CD4-positive, CD25-positive, alpha-beta regulatory T cell (primary cell): ENCODE measurements around the gene HGS. TPM values are rescaled to one million over a fixed set of nuclear protein-coding genes. Genes with fewer than 3 reads are reported as not detected.
"Not testable (repeated sequence)": the region's sequence is repeated elsewhere in the genome, so short reads cannot be mapped to it uniquely, and the experiment has no call there.

ENCODE experiments used
- ATAC-seq, 2 donors: fragments of 150-1000 bp; cut with Tn5 transposase; one replicate each; pipeline ENCODE4 v1.10.0; 2021; ENCODE audit warnings: low read depth in 2 of 2, moderate number of reproducible peaks in 2 of 2, moderate library complexity in 1 of 2
- DNase-seq, 3 donors: peaks; one replicate each; pipeline versions ENCODE4 v3.0.0 to v3.0.0-alpha.2; 2012 to 2022; ENCODE audit warnings: mixed read lengths in 1 of 3
- H3K27ac ChIP-seq: one replicate; pipeline ENCODE4 v1.7.0; 2013; ENCODE audit warnings: mild to moderate bottlenecking, low read length; ENCODE audit not compliant: insufficient read depth, poor library complexity, severe bottlenecking
- H3K27me3 ChIP-seq: one replicate; pipeline ENCODE4 v1.7.0; 2013; ENCODE audit warnings: low read length; ENCODE audit not compliant: control insufficient read depth, insufficient read depth
- H3K36me3 ChIP-seq: one replicate; pipeline ENCODE4 v1.7.0; 2013; ENCODE audit warnings: mild to moderate bottlenecking, low read length, moderate library complexity; ENCODE audit not compliant: control insufficient read depth, insufficient read depth
- H3K4me1 ChIP-seq: 2 replicates; pipeline ENCODE4 v1.7.0; 2013; ENCODE audit warnings: mild to moderate bottlenecking, low read length; ENCODE audit not compliant: insufficient read depth, control insufficient read depth, poor library complexity, severe bottlenecking
- H3K4me3 ChIP-seq: one replicate; pipeline ENCODE4 v1.7.0; 2013; ENCODE audit warnings: low read depth, mild to moderate bottlenecking, low read length, moderate library complexity
- H3K9me3 ChIP-seq, 2 experiments: 1 replicate in 1 of 2; 2 replicates in 1 of 2; pipeline ENCODE4 v1.7.0; 2013; ENCODE audit warnings: low read length in 2 of 2, mild to moderate bottlenecking in 1 of 2, moderate library complexity in 1 of 2; ENCODE audit not compliant: control insufficient read depth in 2 of 2
- H3K27ac Mint-ChIP-seq, 3 donors: one replicate each; pipeline ENCODE4 v1.8.0; 2020 to 2022; ENCODE audit warnings: mild to moderate bottlenecking in 3 of 3, mixed read lengths in 3 of 3, moderate library complexity in 2 of 3
- H3K27me3 Mint-ChIP-seq: one replicate; pipeline ENCODE4 v1.8.0; 2022; ENCODE audit warnings: mild to moderate bottlenecking, mixed read lengths
- H3K36me3 Mint-ChIP-seq: one replicate; pipeline ENCODE4 v1.8.0; 2020; ENCODE audit warnings: mixed read lengths
- H3K4me1 Mint-ChIP-seq, 4 donors: one replicate each; pipeline ENCODE4 v1.8.0; 2020 to 2022; ENCODE audit warnings: mixed read lengths in 4 of 4, mild to moderate bottlenecking in 1 of 4
- H3K4me3 Mint-ChIP-seq, 4 donors: one replicate each; pipeline ENCODE4 v1.8.0; 2020 to 2022; ENCODE audit warnings: mild to moderate bottlenecking in 4 of 4, mixed read lengths in 4 of 4, moderate library complexity in 3 of 4
- H3K9me3 Mint-ChIP-seq, 7 donors: one replicate each; pipeline ENCODE4 v1.8.0; 2020 to 2022; ENCODE audit warnings: mixed read lengths in 7 of 7, mild to moderate bottlenecking in 3 of 7, moderate library complexity in 2 of 7
- polyA plus RNA-seq, 4 donors: library from polyadenylated mRNA; unstranded; fragments of 300-500 nt; fragmentation: Illumina TruSeq; gene quantifications; one replicate each; pipeline ENCODE4 v1.2.3, GENCODE V29; 2021
- total RNA-seq: library from RNA; stranded (reverse); gene quantifications from one replicate; pipeline ENCODE4 v1.2.3, GENCODE V29; 2022

HGS gene
- total and polyA plus RNA-seq, 5 donors from 2014 or later = 23.4 to 148 (median 29.6) TPM

- DNase-seq (no peak), ATAC-seq (no peak)
- Histone ChIP-seq H3K27ac (no peak overlapping the region), H3K27me3 (no peaks in the 10 kb centered on the region), H3K4me3 (no peak overlapping the region), H3K9me3 (no peaks in the 10 kb centered on the region), H3K36me3 (peaks cover 43% of the 10 kb centered on the region), H3K4me1 (peaks cover 10% of the 10 kb centered on the region)
- H3K27ac Mint-ChIP-seq = no peak overlapping the region
- H3K9me3 Mint-ChIP-seq = no peaks in the 10 kb centered on the region
- no peaks in the 10 kb centered on the region for H3K27me3 Mint-ChIP-seq
- H3K36me3 Mint-ChIP-seq = peaks cover 3% of the 10 kb centered on the region
- H3K4me3 Mint-ChIP-seq = no peak overlapping the region
- peaks cover 9 to 25% (median 12%) of the 10 kb centered on the region in 4 donors for H3K4me1 Mint-ChIP-seq
Observed at GRCh38 chr17:81672504-81672903, 11.3 kb upstream of the HGS start.

- peaks cover 6% of the 10 kb centered on the region for H3K4me1 ChIP-seq
- no peaks in the 10 kb centered on the region for H3K9me3 ChIP-seq
- Mint-ChIP-seq H3K9me3 (no peaks in the 10 kb centered on the region), H3K27ac (no peak overlapping the region), H3K27me3 (no peaks in the 10 kb centered on the region), H3K4me3 (no peak overlapping the region), H3K36me3 (peaks cover 3% of the 10 kb centered on the region), H3K4me1 (peaks cover 6 to 21% (median 8%) of the 10 kb centered on the region in 4 donors)
- peaks cover 43% of the 10 kb centered on the region for H3K36me3 ChIP-seq
- no peak for ATAC-seq
- no peak for DNase-seq
- H3K4me3 ChIP-seq = no peak overlapping the region
- no peak overlapping the region for H3K27ac ChIP-seq
- no peaks in the 10 kb centered on the region for H3K27me3 ChIP-seq
Observed at GRCh38 chr17:81672954-81673353, 10.9 kb upstream of the HGS start.

- H3K27ac ChIP-seq = no peak overlapping the region
- ATAC-seq (no peak), DNase-seq (no peak)
- Mint-ChIP-seq H3K4me1 (peaks cover 0 to 15% (median 4%) of the 10 kb centered on the region in 4 donors), H3K9me3 (no peaks in the 10 kb centered on the region), H3K27me3 (no peaks in the 10 kb centered on the region), H3K27ac (peak overlapping the region in 1 of 3 donors; percentile 63), H3K36me3 (no peaks in the 10 kb centered on the region), H3K4me3 (peak overlapping the region in 1 of 4 donors; percentile 21)
- no peaks in the 10 kb centered on the region for H3K4me1 ChIP-seq
- H3K36me3 ChIP-seq = peaks cover 43% of the 10 kb centered on the region
- H3K4me3 ChIP-seq = no peak overlapping the region
- H3K27me3 ChIP-seq = no peaks in the 10 kb centered on the region
- no peaks in the 10 kb centered on the region for H3K9me3 ChIP-seq
Observed at GRCh38 chr17:81673561-81674258, 10.1 kb upstream of the HGS start.

- not testable (repeated sequence) for H3K4me3 ChIP-seq, H3K27ac ChIP-seq, H3K36me3 Mint-ChIP-seq, H3K27me3 Mint-ChIP-seq, H3K27ac Mint-ChIP-seq, H3K9me3 ChIP-seq, ATAC-seq, H3K4me1 ChIP-seq, H3K9me3 Mint-ChIP-seq, H3K27me3 ChIP-seq
- H3K4me3 Mint-ChIP-seq = peak overlapping the region in 1 of 4 donors; percentile 12
- DNase-seq = peak in 1 of 3 donors; percentile 26
- peaks cover 27% of the 10 kb centered on the region for H3K36me3 ChIP-seq
- peaks cover 0 to 11% (median 4%) of the 10 kb centered on the region in 4 donors for H3K4me1 Mint-ChIP-seq
Observed at GRCh38 chr17:81675515-81676221, 8.1 kb upstream of the HGS start.

GRCh38 chr17:81676906-81677305 lies 6.9 kb upstream of the HGS start:
- ATAC-seq (no peak), DNase-seq (no peak)
- Histone ChIP-seq H3K27ac (no peak overlapping the region), H3K27me3 (no peaks in the 10 kb centered on the region), H3K36me3 (peaks cover 17% of the 10 kb centered on the region), H3K9me3 (no peaks in the 10 kb centered on the region), H3K4me1 (no peaks in the 10 kb centered on the region), H3K4me3 (no peak overlapping the region)
- no peaks in the 10 kb centered on the region for H3K36me3 Mint-ChIP-seq
- no peaks in the 10 kb centered on the region for H3K27me3 Mint-ChIP-seq
- H3K27ac Mint-ChIP-seq = no peak overlapping the region
- peaks cover 0 to 19% (median 4%) of the 10 kb centered on the region in 4 donors for H3K4me1 Mint-ChIP-seq
- H3K9me3 Mint-ChIP-seq = no peaks in the 10 kb centered on the region
- H3K4me3 Mint-ChIP-seq = no peak overlapping the region

- Mint-ChIP-seq H3K4me3 (peak overlapping the region in 2 of 4 donors; percentile 38 to 83), H3K27me3 (no peaks in the 10 kb centered on the region), H3K27ac (no peak overlapping the region), H3K4me1 (peaks cover 10 to 42% (median 11%) of the 10 kb centered on the region in 4 donors), H3K36me3 (peaks cover 3% of the 10 kb centered on the region), H3K9me3 (no peaks in the 10 kb centered on the region)
- ATAC-seq = no peak
- peaks cover 18% of the 10 kb centered on the region for H3K4me1 ChIP-seq
- no peak for DNase-seq
- H3K4me3 ChIP-seq = no peak overlapping the region
- H3K9me3 ChIP-seq = no peaks in the 10 kb centered on the region
- H3K27me3 ChIP-seq = no peaks in the 10 kb centered on the region
- H3K27ac ChIP-seq = no peak overlapping the region
- H3K36me3 ChIP-seq = no peaks in the 10 kb centered on the region
Observed at GRCh38 chr17:81680150-81680549, 3.7 kb upstream of the HGS start.

- peaks cover 8% of the 10 kb centered on the region for H3K36me3 Mint-ChIP-seq
- no peak overlapping the region for H3K27ac ChIP-seq
- H3K9me3 ChIP-seq = no peaks in the 10 kb centered on the region
- DNase-seq (no peak), ATAC-seq (no peak)
- peaks cover 6% of the 10 kb centered on the region for H3K36me3 ChIP-seq
- no peaks in the 10 kb centered on the region for H3K9me3 Mint-ChIP-seq
- no peak overlapping the region for H3K27ac Mint-ChIP-seq
- no peaks in the 10 kb centered on the region for H3K27me3 Mint-ChIP-seq
- H3K4me3 ChIP-seq = no peak overlapping the region
- H3K4me3 Mint-ChIP-seq = peak overlapping the region in 3 of 4 donors; percentile 8 to 99 (median 38)
- peaks cover 5 to 44% (median 11%) of the 10 kb centered on the region in 4 donors for H3K4me1 Mint-ChIP-seq
- peaks cover 25% of the 10 kb centered on the region for H3K4me1 ChIP-seq
- no peaks in the 10 kb centered on the region for H3K27me3 ChIP-seq
Observed at GRCh38 chr17:81681672-81682071, 2.1 kb upstream of the HGS start.
